Progenitor cell of endocrine pancreas (in vitro differentiated cells): Measurements from ENCODE around the gene ADCY5. TPM values are rescaled to one million over a fixed set of nuclear protein-coding genes. Genes with fewer than 3 reads are reported as not detected.
"Not testable (repeated sequence)": the region's sequence is repeated elsewhere in the genome, so short reads cannot be mapped to it uniquely, and the experiment has no call there.

Experiments used
- DNase-seq: peaks from one replicate; pipeline ENCODE4 v3.0.0; 2021; ENCODE audit warnings: low spot score; ENCODE audit not compliant: unreplicated experiment
- H3K27ac Mint-ChIP-seq: 2 replicates; pipeline ENCODE4 v1.8.0; 2021; ENCODE audit warnings: mild to moderate bottlenecking, moderate library complexity, mixed read lengths
- H3K27me3 Mint-ChIP-seq: 2 replicates; pipeline ENCODE4 v1.8.0; 2021; ENCODE audit warnings: mixed read lengths
- H3K36me3 Mint-ChIP-seq: 2 replicates; pipeline ENCODE4 v1.8.0; 2022; ENCODE audit warnings: mixed read lengths; ENCODE audit not compliant: insufficient read depth
- H3K4me1 Mint-ChIP-seq: 2 replicates; pipeline ENCODE4 v1.8.0; 2021; ENCODE audit warnings: low read depth, mixed read lengths
- H3K4me3 Mint-ChIP-seq: 2 replicates; pipeline ENCODE4 v1.8.0; 2021; ENCODE audit warnings: low read depth, mild to moderate bottlenecking, moderate library complexity, mixed read lengths
- H3K9me3 Mint-ChIP-seq: 2 replicates; pipeline ENCODE4 v1.8.0; 2021; ENCODE audit warnings: low read depth, mixed read lengths
- total RNA-seq: library from RNA; stranded (reverse); gene quantifications from 2 replicates; pipeline ENCODE4 v1.2.1, GENCODE V29; 2021
- TF ChIP-seq, protein P1 (sequence below): fragments of 200-600 bp; sonication (generic); IDR thresholded peaks from one replicate; pipeline ENCODE4 v1.5.0; 2021; ENCODE audit warnings: antibody characterized with exemption, mild to moderate bottlenecking; ENCODE audit not compliant: unreplicated experiment

ADCY5 gene
- total RNA-seq, 1 donor from 2014 or later = 33.8 TPM

DNA sequence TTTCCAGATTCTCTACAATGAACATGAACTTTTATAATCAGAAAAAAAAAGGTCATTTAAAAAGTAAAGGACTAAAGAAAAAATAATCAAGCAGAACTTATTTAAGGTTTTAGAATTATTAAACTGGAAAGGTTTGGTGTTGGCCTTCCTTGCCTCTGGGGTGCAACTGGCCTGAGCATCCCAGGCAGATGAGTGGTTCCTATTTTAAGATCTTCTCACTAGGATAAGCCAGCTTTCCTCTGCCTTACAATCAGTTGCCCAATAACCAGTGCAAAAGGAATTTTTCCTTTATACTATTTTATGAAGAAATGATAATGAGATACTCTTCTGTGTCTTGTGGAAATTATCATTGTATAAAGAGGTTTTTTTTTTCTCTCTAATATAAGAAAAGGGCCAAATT, 190.5 kb downstream of the ADCY5 start:
- Mint-ChIP-seq H3K27ac (no peak overlapping the region), H3K4me3 (no peak overlapping the region), H3K4me1 (no peaks in the 10 kb centered on the region), H3K36me3 (peaks cover 3% of the 10 kb centered on the region), H3K9me3 (no peaks in the 10 kb centered on the region), H3K27me3 (no peaks in the 10 kb centered on the region)
- TF ChIP-seq, protein P1, sequence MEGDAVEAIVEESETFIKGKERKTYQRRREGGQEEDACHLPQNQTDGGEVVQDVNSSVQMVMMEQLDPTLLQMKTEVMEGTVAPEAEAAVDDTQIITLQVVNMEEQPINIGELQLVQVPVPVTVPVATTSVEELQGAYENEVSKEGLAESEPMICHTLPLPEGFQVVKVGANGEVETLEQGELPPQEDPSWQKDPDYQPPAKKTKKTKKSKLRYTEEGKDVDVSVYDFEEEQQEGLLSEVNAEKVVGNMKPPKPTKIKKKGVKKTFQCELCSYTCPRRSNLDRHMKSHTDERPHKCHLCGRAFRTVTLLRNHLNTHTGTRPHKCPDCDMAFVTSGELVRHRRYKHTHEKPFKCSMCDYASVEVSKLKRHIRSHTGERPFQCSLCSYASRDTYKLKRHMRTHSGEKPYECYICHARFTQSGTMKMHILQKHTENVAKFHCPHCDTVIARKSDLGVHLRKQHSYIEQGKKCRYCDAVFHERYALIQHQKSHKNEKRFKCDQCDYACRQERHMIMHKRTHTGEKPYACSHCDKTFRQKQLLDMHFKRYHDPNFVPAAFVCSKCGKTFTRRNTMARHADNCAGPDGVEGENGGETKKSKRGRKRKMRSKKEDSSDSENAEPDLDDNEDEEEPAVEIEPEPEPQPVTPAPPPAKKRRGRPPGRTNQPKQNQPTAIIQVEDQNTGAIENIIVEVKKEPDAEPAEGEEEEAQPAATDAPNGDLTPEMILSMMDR = no peak
- DNase-seq = no peak

DNA sequence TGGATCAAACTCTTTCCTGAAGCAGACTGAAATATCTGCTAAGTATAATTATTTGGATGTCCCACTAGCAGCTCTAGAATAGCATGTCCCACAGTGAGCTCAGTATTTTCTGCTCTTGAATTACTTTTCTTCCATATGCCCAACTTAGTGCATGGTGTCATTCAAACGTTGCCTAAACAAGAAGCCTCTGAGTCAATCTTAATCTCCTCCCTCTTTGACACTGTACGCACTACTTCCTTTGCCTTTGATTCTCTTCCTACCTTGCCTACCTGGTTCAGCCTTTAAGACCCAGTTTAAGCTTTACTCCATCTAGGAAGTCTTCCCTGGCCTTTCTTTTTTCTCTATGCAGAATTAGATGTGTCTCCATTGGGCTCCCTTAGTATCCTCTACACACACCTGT, 192.6 kb downstream of the ADCY5 start:
- Mint-ChIP-seq H3K36me3 (peaks cover 3% of the 10 kb centered on the region), H3K9me3 (no peaks in the 10 kb centered on the region), H3K4me3 (no peak overlapping the region), H3K27me3 (no peaks in the 10 kb centered on the region), H3K4me1 (peaks cover 3% of the 10 kb centered on the region), H3K27ac (no peak overlapping the region)
- TF ChIP-seq, protein P1 = no peak
- DNase-seq = no peak

- no peaks in the 10 kb centered on the region for H3K9me3 Mint-ChIP-seq
- H3K27ac Mint-ChIP-seq = no peak overlapping the region
- peaks cover 3% of the 10 kb centered on the region for H3K4me1 Mint-ChIP-seq
- TF ChIP-seq, protein P1 = no peak
- peaks cover 7% of the 10 kb centered on the region for H3K36me3 Mint-ChIP-seq
- H3K27me3 Mint-ChIP-seq = no peaks in the 10 kb centered on the region
- H3K4me3 Mint-ChIP-seq = no peak overlapping the region
- no peak for DNase-seq
These were observed 202.0 kb downstream of the ADCY5 start for GRCh38 chr3:123246866-123247265.

DNA sequence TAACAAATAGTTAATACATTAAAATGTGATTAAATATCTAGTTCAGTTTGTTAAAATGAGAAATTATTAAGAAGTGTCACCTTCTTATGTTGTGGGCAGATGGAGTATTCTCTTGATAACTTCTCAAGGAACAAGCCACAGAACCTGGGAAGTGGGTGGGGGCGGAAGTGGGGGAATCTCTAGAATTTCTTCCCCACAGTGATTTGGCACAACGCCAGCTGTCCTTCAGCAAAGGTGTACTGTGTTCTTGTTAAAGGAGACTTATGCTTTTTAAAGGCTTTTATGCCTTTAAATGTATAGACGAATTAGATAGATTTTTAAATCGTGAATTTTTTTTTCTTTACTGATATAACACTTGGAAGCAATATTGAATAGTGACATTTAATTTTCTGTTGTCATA, 204.8 kb downstream of the ADCY5 start:
- TF ChIP-seq, protein P1 = no peak
- H3K9me3 Mint-ChIP-seq = peaks cover 5% of the 10 kb centered on the region
- H3K27ac Mint-ChIP-seq = no peak overlapping the region
- H3K36me3 Mint-ChIP-seq = peaks cover 17% of the 10 kb centered on the region
- no peak for DNase-seq
- H3K27me3 Mint-ChIP-seq = no peaks in the 10 kb centered on the region
- no peaks in the 10 kb centered on the region for H3K4me1 Mint-ChIP-seq
- no peak overlapping the region for H3K4me3 Mint-ChIP-seq

GRCh38 chr3:123239756-123240155, 209.1 kb downstream of the ADCY5 start:
- Mint-ChIP-seq H3K36me3 (peaks cover 21% of the 10 kb centered on the region), H3K27me3 (no peaks in the 10 kb centered on the region), H3K4me1 (no peaks in the 10 kb centered on the region), H3K4me3 (no peak overlapping the region), H3K27ac (no peak overlapping the region), H3K9me3 (peaks cover 5% of the 10 kb centered on the region)
- TF ChIP-seq, protein P1 = no peak
- DNase-seq = no peak

- H3K9me3 Mint-ChIP-seq, H3K27me3 Mint-ChIP-seq, H3K4me3 Mint-ChIP-seq, H3K27ac Mint-ChIP-seq, DNase-seq, H3K4me1 Mint-ChIP-seq: not testable (repeated sequence)
- H3K36me3 Mint-ChIP-seq = peaks cover 22% of the 10 kb centered on the region
These were observed 209.7 kb downstream of the ADCY5 start for GRCh38 chr3:123239186-123239585.
